Fibroblast of villous mesenchyme (primary cell): ENCODE data around the gene NRROS. TPM values are rescaled to one million over a fixed set of nuclear protein-coding genes. Genes with fewer than 3 reads are reported as not detected.

Source experiments
- DNase-seq: peaks from one replicate; pipeline ENCODE4 v3.0.0-alpha.2; 2010; ENCODE audit warnings: low read depth
- H3K4me3 ChIP-seq: 2 replicates; pipeline ENCODE4 v1.5.1; 2011; ENCODE audit warnings: low read depth, mild to moderate bottlenecking, low read length
- CTCF ChIP-seq: IDR thresholded peaks from 2 replicates; pipeline ENCODE4 v1.5.1; 2012; ENCODE audit warnings: low read depth, mild to moderate bottlenecking, low read length; ENCODE audit not compliant: insufficient read depth
- total RNA-seq: library from RNA; depleted of rRNA; stranded (reverse); fragments of >200 nt; gene quantifications from 2 replicates; pipeline ENCODE4 v1.2.3, GENCODE V29; 2012

Gene NRROS
- total RNA-seq, 1 donor, result under 0.01 TPM

GRCh38 chr3:196641333-196642054, 2.0 kb downstream of the NRROS start:
- no peak overlapping the region for H3K4me3 ChIP-seq
- no peak for DNase-seq
- TF ChIP-seq CTCF, result no peak

GRCh38 chr3:196642434-196642833, 2.9 kb downstream of the NRROS start:
- DNase-seq, result no peak
- H3K4me3 ChIP-seq, result no peak overlapping the region
- no peak for TF ChIP-seq CTCF

- TF ChIP-seq CTCF, result no peak
- no peak for DNase-seq
- H3K4me3 ChIP-seq, result no peak overlapping the region
Measured at GRCh38 chr3:196643201-196643749, 3.8 kb downstream of the NRROS start.

- H3K4me3 ChIP-seq, result no peak overlapping the region
- DNase-seq, result no peak
- no peak for TF ChIP-seq CTCF
Measured at GRCh38 chr3:196643761-196644160, 4.3 kb downstream of the NRROS start.

GRCh38 chr3:196645096-196645495, 5.6 kb downstream of the NRROS start:
- no peak overlapping the region for H3K4me3 ChIP-seq
- no peak for DNase-seq
- no peak for TF ChIP-seq CTCF

GRCh38 chr3:196645897-196646665, 6.6 kb downstream of the NRROS start:
- DNase-seq, result no peak
- H3K4me3 ChIP-seq, result no peak overlapping the region
- no peak for TF ChIP-seq CTCF
